NCI-H2029 treated with DMSO at 0.1 percent for 48 hours (cell line): ENCODE measurements around the gene MAD1L1.
"Not testable (repeated sequence)": the region's sequence is repeated elsewhere in the genome, so short reads cannot be mapped to it uniquely, and the experiment has no call there.

Experiments used
- DNase-seq: peaks from one replicate; lab custom pipeline; 2025; lab: John Stamatoyannopoulos, UW

The MAD1L1 gene

GRCh38 chr7:2002561-2003450 lies 229.9 kb downstream of the MAD1L1 start:
- DNase-seq = no peak

DNA sequence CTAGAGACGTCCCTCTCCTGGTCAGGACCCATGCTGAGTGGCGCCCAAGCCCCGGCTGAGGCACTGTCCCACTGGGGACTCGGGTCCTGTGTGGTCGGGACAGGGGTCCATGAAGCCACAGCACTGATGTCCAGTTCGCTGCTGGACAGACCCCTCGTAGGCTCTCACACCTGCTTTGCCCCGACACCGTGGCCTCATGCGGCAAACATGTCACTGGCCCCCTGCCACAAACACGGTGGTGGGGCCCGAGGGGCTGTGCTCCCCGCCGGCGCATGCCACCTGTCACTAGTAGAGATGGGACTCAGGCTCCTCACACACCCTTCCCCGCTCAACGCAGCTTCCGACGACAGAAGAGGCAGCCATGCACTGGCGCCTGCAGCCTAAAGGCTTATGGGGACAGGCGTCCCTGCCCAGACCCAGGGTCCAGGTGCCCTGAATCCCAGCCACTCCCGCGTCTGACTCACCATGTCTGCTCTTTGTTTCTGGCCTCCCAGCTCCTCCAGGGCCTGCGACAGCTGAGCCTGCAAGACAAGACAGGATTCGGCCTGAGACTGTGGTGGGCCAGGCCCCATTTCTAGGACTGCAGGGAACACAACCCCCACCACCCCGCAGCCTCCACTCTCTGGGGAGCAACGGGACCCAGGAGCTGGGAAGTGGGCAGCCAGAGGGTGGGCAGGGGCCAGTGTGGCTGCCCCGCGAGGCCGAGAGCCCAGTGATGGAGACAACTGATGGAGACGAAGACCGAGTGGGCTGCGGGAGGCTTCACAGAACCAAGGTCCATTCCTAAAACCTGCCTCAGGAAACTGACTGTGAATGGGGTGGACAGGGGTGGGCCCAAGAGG lies 230.9 kb downstream of the MAD1L1 start:
- DNase-seq = no peak

GRCh38 chr7:2000746-2001321 lies 231.9 kb downstream of the MAD1L1 start:
- DNase-seq = no peak

DNA sequence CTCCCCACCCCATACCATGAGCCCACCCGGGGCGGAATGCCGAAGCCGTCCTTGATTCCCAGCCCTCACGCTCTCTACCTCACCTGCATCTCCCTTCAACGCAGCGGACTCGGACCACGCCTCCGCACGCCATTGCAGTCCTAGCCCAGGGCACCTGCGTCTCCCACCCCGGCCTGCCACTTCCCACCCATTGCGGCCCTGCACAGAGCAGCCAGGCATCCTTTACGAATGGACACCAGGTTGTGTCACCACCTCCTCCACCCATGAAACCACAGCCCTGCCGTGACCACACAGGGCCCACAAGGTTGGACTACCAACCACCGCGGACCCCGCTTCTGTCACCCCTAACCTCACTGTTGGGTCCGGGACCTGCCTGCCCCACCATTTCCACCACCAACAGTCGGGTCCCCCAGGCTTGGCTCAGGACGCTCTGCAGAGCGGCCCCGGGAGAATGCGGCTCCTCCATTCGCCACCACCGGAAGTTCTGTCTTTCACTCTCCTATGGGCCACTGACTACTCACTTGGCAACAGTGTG lies 232.5 kb downstream of the MAD1L1 start:
- no peak for DNase-seq

DNA sequence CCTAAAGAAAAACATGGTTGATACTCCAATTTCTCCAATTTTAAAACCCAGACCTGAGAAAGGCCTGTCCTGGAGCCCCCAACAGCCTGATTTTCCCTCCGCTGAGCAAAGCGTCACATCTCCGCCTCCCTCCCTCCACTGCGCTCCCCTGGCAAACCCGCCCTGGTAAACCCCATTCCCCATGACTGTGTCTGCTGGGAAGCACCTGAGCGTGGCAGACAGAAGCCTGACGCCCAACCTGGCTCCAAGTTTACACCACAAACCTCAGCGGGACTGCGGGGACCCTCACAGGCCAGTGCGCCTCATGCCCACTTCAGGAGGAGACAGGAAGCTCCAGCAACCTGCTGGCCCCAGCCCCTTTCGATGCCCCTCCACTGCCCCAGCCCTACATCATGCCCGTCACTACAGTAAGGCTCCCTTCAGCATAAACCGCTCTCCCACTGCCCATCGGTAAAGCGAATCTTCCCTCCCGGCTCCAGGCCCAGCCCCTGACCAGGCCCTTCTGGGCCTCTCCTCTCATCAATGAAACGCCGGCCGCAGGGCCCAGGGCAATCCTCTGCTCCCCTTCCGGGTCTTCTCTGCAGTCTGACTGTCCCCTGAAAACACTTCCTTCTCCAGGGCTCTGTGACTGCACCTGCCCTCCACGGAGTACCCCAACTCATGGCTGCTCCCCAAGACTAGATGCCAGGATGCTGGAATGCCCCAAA lies 233.3 kb downstream of the MAD1L1 start:
- DNase-seq = no peak

DNA sequence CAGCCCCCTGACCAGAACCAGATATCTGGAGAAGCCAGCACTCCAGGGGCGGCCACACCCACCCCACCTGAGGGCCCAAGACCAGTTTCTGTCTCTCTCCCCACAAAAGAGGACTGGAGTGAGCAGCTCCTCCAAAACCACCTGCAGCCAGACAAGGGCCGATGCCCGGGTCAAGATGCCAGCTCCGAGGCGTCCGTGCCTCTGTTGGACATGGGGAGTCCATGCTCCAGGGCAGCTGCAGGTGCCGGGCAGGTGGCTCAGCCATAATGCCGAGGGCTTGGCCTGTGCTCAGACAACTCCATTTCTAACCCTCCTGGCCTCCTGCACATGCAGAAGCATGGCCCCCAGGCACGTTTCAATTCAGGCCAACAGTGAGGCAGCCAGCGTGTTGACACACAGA lies 234.6 kb downstream of the MAD1L1 start:
- DNase-seq = no peak

GRCh38 chr7:1997537-1998076 lies 235.1 kb downstream of the MAD1L1 start:
- DNase-seq = no peak

- DNase-seq = no peak
Measured at GRCh38 chr7:1996816-1997215, 235.9 kb downstream of the MAD1L1 start.

- DNase-seq = not testable (repeated sequence)
Measured at GRCh38 chr7:1995911-1996420, 236.8 kb downstream of the MAD1L1 start.

DNA sequence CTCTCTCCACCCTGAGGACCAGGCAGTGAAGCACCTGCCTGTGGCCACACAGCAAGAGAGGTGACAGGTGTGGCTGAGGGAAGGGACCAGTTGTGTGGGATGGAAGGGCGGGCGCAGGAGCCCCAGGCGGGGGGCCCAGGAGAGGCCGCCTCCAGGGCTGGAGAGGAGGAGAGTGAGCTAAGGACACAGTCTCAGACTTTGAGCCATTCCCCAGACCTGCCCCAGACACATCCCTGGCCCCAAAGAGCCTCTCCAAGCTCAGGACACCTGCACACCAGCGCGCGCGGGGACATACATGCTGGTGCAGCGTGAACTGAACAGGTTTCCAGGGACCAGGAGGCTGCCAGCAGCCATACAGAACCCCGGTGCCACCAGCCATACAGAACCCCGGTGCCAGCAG lies 237.3 kb downstream of the MAD1L1 start:
- DNase-seq = no peak

DNA sequence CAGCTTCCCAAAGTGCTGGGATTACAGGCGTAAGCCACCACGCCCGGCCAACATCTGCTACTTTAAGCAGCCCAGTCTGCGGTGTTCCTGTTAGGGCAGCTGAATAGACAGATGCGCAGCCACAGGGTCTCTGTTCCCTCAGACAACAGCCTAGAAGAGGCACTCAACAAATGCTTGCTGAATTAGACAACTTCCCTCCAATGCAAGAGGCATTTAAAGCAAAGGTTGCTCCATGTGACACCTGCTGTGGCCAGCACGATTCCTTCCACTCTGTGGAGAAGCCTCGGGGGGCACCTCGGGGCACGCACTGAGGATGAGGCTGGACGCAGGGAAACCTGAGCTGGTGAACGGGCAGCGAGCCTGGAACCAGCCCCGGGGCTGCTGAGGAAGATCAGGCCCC lies 237.8 kb downstream of the MAD1L1 start:
- peak; percentile 63 for DNase-seq

- no peak for DNase-seq
Measured at GRCh38 chr7:1993776-1994740, 238.7 kb downstream of the MAD1L1 start.

DNA sequence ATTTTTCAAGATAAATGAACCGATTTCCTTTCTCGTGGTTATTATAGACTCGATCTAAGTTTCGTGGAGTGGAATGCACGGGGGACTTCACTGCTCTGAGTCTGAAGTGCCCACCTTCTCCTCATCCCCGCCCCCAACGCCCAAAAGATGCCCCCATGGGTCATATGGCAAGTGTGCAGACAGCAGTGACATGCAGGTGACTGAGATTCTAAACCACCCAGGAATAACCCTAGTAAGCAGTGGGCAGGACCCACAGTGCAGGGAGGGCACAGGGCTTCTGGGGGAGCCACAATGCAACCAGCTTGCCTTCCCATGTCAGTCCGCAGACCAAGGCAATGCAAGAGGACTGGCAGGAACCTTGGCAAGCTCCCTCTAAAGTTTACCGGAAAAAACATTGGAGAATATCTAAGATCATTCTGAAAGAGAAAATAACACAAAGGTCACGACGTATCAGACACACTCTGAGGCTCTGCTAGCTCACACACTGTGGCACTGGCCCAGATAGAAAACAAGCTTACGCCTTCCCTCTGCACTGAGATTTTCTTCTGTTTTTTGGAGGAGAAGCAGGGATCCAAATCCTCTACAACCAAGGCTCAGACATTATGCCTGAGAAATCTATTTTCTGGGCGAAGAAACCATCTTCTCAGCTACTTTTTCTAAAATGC lies 239.6 kb downstream of the MAD1L1 start:
- no peak for DNase-seq

GRCh38 chr7:1992554-1992953 lies 240.2 kb downstream of the MAD1L1 start:
- DNase-seq = no peak

GRCh38 chr7:1990001-1990670 lies 242.6 kb downstream of the MAD1L1 start:
- DNase-seq = no peak

DNA sequence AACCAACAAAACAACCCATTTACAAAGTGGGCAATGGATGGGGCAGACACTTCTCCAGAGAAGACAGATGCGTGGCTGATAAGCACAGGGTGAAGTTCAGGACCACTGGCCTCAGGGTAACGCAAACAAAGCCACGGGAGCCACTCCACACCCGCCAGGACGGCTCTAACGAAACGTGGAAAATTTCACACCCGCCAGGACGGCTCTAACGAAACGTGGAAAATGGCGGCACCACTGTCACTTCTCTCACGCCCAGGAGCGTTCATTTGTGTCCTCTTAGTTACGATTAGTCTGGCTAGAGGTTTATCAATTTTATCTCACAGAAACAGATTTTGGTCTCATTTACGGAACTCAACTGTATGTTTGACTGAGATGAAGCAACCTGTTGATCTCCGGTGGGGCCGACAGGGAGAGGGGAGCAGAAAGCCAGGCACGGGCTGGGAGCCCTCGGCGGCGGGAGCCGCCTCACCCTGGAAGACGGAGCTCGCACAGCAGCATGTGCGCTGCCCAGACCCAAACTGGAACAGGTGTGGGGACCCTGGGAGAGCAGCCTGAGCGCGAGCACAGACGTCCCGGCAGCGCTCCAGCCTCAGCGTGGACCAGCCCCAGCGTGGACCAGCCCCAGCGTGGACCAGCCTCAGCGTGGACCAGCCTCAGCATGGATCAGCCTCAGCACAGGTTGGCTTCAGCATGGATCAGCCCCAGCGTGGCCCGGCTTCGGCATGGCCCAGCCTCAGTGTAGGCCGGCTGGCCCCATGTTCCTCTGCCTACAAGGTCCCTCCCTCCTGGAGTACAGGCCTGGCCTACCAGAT lies 243.5 kb downstream of the MAD1L1 start:
- no peak for DNase-seq

DNA sequence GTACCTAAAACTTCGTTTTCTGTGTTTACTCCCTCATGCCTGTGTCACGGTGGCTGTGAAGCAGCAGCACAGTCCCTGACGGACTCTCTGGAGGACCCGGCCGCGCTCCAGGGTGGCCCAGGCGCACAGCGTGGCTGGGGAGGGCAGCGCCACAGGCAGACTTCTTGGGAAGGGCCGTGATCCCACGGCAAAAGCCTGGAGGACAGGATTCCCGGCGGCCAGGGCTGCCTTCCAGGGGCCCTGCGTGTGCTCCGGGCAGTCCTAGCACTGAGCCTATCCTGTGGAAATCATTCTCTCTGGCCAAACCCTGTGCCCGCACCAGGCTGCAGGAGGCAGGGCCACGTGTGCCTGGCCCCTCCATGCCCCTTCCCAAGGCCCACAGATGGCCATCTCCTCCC lies 244.2 kb downstream of the MAD1L1 start:
- no peak for DNase-seq
